H54 (cell line): ENCODE results near the gene TATDN2.
"Not testable (repeated sequence)": the region's sequence is repeated elsewhere in the genome, so short reads cannot be mapped to it uniquely, and the experiment has no call there.

Experiments used
- DNase-seq: peaks from one replicate; pipeline ENCODE4 v3.0.0; 2011; ENCODE audit warnings: low spot score, mixed read lengths; ENCODE audit not compliant: insufficient read length
- FAIRE-seq: peaks from 3 replicates; lab custom pipeline; 2011; peaks lifted over from hg19 to GRCh38; lab: Jason Lieb, UNC
- POLR2A ChIP-seq: IDR thresholded peaks from 2 replicates; pipeline ENCODE4 v1.6.1; 2011; ENCODE audit warnings: low read depth, mild to moderate bottlenecking, low read length

The TATDN2 gene

DNA sequence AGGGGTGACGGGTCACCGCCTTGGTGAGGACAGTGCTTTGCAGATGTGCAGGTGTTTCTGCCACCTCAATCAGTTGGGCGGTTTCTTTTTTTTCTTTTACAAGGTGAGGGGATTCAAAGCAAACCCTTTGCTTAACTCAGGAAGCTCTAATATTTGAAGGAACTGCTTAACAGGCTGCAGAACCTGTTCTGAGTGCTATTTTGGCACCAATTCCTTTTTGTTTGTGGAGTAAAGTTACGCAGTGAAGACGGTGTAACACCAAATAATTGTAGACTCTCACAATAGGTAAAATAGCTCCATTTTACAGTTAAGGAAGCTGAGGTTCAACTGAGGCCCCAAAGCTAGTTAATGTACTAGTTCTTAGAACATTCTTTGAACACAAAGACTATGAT lies 37.9 kb downstream of the TATDN2 start:
- no peak for FAIRE-seq
- DNase-seq: no peak

GRCh38 chr3:10286596-10287295 lies 38.5 kb downstream of the TATDN2 start:
- no peak for TF ChIP-seq POLR2A
- DNase-seq (peak; percentile 82), FAIRE-seq (peak; percentile 87)

More for the DNA sequence above, 37.9 kb downstream of the TATDN2 start:
- no peak for TF ChIP-seq POLR2A

DNA sequence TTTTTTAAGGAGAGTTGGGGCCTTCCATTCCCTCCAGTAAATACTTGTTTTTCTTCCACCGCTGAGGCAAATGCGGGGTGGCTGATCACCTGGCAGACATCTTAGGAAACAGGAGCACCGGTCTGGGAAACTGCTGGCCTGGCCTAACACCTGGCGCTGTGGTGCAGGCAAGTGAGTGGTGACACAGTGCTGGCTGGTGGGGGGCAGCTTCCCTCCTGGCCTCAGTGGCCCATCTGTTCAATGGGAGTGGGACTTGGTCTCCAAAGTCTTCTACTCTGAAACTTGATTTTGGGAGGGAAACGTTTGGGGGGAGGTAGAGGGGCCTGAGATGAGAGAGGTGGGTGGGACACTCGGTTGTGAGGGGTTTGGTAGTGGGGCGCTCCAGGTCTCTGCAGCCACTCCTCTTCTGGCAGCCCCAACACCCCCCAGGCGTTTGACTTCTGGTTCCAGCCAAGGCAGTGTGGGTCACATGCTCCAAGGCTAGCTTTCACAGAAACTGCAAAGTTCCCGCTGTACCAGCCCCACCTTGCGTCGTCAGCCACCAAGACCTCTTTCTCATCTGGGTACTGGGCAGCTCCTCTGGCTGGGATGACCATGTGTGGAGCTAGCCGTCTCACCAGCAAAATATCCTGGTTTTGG lies 39.8 kb downstream of the TATDN2 start:
- no peak for TF ChIP-seq POLR2A
- DNase-seq (no peak), FAIRE-seq (no peak)

- FAIRE-seq: no peak
- TF ChIP-seq POLR2A: no peak
- DNase-seq: no peak
These were observed 40.3 kb downstream of the TATDN2 start for GRCh38 chr3:10288575-10288960.

DNA sequence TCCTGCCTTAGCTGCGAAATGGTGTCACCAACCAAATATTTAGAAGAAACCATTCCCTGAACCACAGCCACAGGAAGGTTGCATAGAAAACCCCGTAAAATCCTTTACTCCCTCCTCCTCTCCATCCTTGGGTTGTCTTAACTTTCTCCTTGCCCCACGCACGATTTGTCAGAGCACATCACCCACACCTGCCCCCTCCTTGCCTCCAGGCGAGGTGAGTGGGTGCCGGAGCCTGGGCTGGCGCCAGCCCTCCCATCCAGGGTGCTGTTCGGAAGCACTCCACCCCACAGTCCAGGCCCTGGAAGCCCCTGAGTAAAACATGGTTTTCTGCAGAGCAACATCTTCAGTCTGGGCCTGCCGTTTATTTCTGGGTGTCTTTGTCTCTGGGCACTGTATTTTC lies 40.8 kb downstream of the TATDN2 start:
- FAIRE-seq (no peak), DNase-seq (no peak)
- TF ChIP-seq POLR2A: no peak

DNA sequence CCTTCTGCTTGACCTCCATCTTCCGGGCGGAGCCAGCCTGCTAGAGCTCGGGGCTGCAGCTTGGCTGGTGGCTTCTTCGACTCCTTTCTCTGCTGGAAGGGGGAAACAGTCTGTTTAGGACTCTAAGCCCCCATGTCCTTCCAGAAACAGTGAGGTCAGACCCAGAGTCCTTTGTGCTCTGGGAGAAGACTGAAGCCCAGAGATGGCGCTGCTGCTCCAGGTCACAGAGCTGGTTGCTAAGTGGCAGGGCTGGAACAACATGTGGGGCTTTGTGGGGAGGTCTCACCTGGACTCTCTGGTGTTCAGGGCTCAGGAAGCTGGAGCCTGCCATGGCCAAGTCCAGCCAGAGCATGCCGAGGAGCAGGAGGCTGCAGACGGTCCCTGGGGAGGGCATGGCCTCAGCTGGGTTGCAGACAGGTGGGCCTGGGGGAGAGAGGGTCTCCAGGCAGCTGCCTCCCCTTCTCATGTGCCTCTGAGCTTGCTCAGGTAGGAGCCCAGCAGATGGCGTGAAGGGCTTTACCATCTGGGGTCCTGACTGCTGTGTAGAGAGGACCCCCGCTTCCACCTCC lies 41.6 kb downstream of the TATDN2 start:
- FAIRE-seq: no peak
- no peak for DNase-seq
- no peak for TF ChIP-seq POLR2A

GRCh38 chr3:10290481-10291176 lies 42.4 kb downstream of the TATDN2 start:
- FAIRE-seq (no peak), DNase-seq (no peak)
- TF ChIP-seq POLR2A: no peak

DNA sequence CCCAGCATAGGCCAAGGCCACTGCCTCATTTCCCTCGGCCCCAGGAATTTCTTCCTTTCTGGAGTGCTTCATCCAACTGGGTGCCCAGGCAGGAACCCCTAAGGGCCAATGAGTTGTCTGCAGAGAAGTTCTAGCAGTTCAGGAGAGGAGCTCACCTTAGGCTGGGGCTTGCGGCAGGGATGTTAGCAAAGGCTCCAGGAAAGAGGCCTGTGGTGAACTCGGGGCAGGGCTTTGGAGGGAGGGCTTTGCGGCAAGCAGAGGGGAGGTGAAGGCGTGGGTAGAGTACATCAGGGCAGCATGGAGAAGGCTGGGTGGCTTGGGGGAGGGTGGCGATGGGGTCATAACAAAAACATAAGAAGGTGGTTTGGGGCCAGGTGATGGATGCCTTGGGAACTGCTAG lies 43.4 kb downstream of the TATDN2 start:
- FAIRE-seq (no peak), DNase-seq (no peak)
- no peak for TF ChIP-seq POLR2A

- no peak for DNase-seq
- TF ChIP-seq POLR2A: no peak
- FAIRE-seq: no peak
These were observed 44.5 kb downstream of the TATDN2 start, which contains the start of gene GHRL for GRCh38 chr3:10292505-10293419. Gene GHRL (minus strand): TSS chr3:10292947. CDS start chr3:10290180, 2,767 bp downstream.

DNA sequence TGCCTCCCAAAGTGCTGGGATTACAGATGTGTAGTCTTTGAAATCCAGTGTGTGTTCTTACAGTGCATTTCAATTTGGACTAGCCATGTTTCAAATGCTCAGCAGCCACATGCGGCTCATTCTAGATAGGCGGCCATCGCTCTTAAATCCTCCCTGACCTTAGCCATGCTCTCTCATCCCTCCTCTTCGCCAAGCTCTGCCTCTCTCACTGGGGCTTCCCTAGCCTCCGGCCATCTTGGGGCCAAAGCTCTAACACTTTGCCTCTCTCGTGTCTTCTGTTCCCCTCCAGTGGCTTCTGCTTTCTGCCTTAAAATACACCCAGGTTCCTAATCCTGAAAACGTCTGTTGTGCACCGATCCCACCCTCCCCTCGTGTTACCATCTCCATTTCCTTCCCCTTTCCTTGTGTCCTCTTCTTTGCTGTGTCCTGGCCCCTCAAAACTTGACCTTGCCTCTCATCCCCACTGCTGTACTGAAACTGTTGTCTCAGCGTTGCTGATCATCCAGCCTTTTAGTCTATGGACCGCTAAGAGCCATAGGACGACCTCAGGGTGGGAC lies 45.8 kb downstream of the TATDN2 start:
- no peak for DNase-seq
- no peak for FAIRE-seq
- TF ChIP-seq POLR2A: no peak

DNA sequence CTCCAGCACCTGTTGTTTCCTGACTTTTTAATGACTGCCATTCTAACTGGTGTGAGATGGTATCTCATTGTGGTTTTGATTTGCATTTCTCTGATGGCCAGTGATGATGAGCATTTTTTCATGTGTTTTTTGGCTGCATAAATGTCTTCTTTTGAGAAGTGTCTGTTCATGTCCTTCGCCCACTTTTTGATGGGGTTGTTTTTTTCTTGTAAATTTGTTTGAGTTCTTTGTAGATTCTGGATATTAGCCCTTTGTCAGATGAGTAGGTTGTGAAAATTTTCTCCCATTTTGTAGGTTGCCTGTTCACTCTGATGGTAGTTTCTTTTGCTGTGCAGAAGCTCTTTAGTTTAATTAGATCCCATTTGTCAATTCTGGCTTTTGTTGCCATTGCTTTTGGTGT lies 49.8 kb downstream of the TATDN2 start:
- not testable (repeated sequence) for DNase-seq, FAIRE-seq

- FAIRE-seq (no peak), DNase-seq (no peak)
These were observed 50.9 kb downstream of the TATDN2 start for GRCh38 chr3:10299175-10299574.

GRCh38 chr3:10299679-10300078 lies 51.4 kb downstream of the TATDN2 start:
- no peak for TF ChIP-seq POLR2A
- DNase-seq (no peak), FAIRE-seq (no peak)

More at GRCh38 chr3:10299175-10299574, 50.9 kb downstream of the TATDN2 start:
- TF ChIP-seq POLR2A: no peak
